ENCODE measurements around the gene ZDHHC5. TPM values are rescaled to one million over a fixed set of nuclear protein-coding genes. Genes with fewer than 3 reads are reported as not detected.

ZDHHC5 gene
- total and polyA plus RNA-seq, 2 donors (not counting 1 experiment from before 2014, with no cell fraction given), result 31.5 to 53.8 TPM

- Mint-ChIP-seq H3K4me1 (peaks cover 34% of the 10 kb centered on the region), H3K27ac (no peak overlapping the region), H3K9me3 (ENCODE audit: insufficient read depth) (no peaks in the 10 kb centered on the region), H3K4me3 (no peak overlapping the region), H3K27me3 (peaks cover 39% of the 10 kb centered on the region)
- Histone ChIP-seq H3K27me3 (replicated peaks in 1 of 4; ENCODE audit: control extremely low read depth in 1 of 4, control insufficient read depth in 3 of 4, insufficient read depth in 4 of 4, low read length in 3 of 4) (peaks cover 0 to 36% (median 27%) of the 10 kb centered on the region in 4 experiments), H4K20me1 (ENCODE audit: control insufficient read depth, insufficient read depth, low read length, poor library complexity, severe bottlenecking) (no peaks in the 10 kb centered on the region), H3K36me3 (replicated peaks in 1 of 2; ENCODE audit: control extremely low read depth in 1 of 2, control insufficient read depth in 1 of 2, extremely low read depth in 1 of 2, insufficient read depth in 2 of 2, low read length in 1 of 2) (no peaks in the 10 kb centered on the region), H3K4me1 (ENCODE audit: control insufficient read depth in 2 of 2, insufficient read depth in 2 of 2, low read length in 2 of 2) (peaks cover 28% of the 10 kb centered on the region in 2 donors), H3K79me2 (ENCODE audit: control insufficient read depth, insufficient read depth, low read length) (peaks cover under 1% of the 10 kb centered on the region), H3K4me3 (ENCODE audit: control extremely low read depth in 1 of 5, extremely low read depth in 1 of 5, insufficient read depth in 1 of 5, low read depth in 2 of 5, low read length in 4 of 5) (peak overlapping the region in 3 of 5 experiments; percentile 11 to 35 (median 33)), H3K9ac (ENCODE audit: low read length) (no peak overlapping the region), H3K4me2 (replicated peaks; ENCODE audit: low read depth, low read length, poor library complexity, severe bottlenecking) (peak overlapping the region; percentile 51), H3K27ac (ENCODE audit: low read length in 2 of 2) (no peak overlapping the region), H3K9me3 (ENCODE audit: control extremely low read depth in 1 of 3, control insufficient read depth in 2 of 3, insufficient read depth in 1 of 3, low read length in 2 of 3) (peaks cover 0 to 3% (median 0%) of the 10 kb centered on the region in 3 donors), H2AFZ (ENCODE audit: insufficient read depth, low read depth, low read length, poor library complexity, severe bottlenecking) (peak overlapping the region; percentile 72)
- CTCF ChIA-PET, result interaction anchor here (1.2 to 1.7 kb wide), 2 partner anchors 11 to 159 kb away, joined by 3 to 9 read pairs; no protein-coding TSS in a partner anchor
- intact Hi-C loops (cut with micrococcal nuclease), result no loop called here
- ATAC-seq (ENCODE audit: low read depth) (no peak), DNase-seq (no peak)
- WGBS (ENCODE audit: insufficient coverage), result no CpG with 5 or more reads among the region's 3 CpGs
- no peak for TF ChIP-seq EZH2 (IDR thresholded peaks at IDR 0.05; ENCODE audit: borderline replicate concordance, insufficient read depth, low read depth, low read length, poor library complexity, severe bottlenecking)
- TF ChIP-seq, protein P1, sequence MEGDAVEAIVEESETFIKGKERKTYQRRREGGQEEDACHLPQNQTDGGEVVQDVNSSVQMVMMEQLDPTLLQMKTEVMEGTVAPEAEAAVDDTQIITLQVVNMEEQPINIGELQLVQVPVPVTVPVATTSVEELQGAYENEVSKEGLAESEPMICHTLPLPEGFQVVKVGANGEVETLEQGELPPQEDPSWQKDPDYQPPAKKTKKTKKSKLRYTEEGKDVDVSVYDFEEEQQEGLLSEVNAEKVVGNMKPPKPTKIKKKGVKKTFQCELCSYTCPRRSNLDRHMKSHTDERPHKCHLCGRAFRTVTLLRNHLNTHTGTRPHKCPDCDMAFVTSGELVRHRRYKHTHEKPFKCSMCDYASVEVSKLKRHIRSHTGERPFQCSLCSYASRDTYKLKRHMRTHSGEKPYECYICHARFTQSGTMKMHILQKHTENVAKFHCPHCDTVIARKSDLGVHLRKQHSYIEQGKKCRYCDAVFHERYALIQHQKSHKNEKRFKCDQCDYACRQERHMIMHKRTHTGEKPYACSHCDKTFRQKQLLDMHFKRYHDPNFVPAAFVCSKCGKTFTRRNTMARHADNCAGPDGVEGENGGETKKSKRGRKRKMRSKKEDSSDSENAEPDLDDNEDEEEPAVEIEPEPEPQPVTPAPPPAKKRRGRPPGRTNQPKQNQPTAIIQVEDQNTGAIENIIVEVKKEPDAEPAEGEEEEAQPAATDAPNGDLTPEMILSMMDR (IDR thresholded peaks at IDR 0.05), result no peak
- POLR2A ChIA-PET, result no interaction called here
Observed at GRCh38 chr11:57652662-57653061, 15.3 kb upstream of the ZDHHC5 start.

GRCh38 chr11:57653163-57653562, 14.8 kb upstream of the ZDHHC5 start:
- DNase-seq, result no peak
- Histone ChIP-seq H4K20me1 (ENCODE audit: control insufficient read depth, insufficient read depth, low read length, poor library complexity, severe bottlenecking) (no peaks in the 10 kb centered on the region), H2AFZ (ENCODE audit: insufficient read depth, low read depth, low read length, poor library complexity, severe bottlenecking) (peak overlapping the region; percentile 72), H3K4me2 (replicated peaks; ENCODE audit: low read depth, low read length, poor library complexity, severe bottlenecking) (peak overlapping the region; percentile 51), H3K9ac (ENCODE audit: low read length) (no peak overlapping the region), H3K27ac (ENCODE audit: low read length in 2 of 2) (no peak overlapping the region), H3K9me3 (ENCODE audit: control extremely low read depth in 1 of 3, control insufficient read depth in 2 of 3, insufficient read depth in 1 of 3, low read length in 2 of 3) (peaks cover 0 to 3% (median 0%) of the 10 kb centered on the region in 3 donors), H3K79me2 (ENCODE audit: control insufficient read depth, insufficient read depth, low read length) (peaks cover 6% of the 10 kb centered on the region), H3K36me3 (replicated peaks in 1 of 2; ENCODE audit: control extremely low read depth in 1 of 2, control insufficient read depth in 1 of 2, extremely low read depth in 1 of 2, insufficient read depth in 2 of 2, low read length in 1 of 2) (no peaks in the 10 kb centered on the region), H3K4me1 (ENCODE audit: control insufficient read depth in 2 of 2, insufficient read depth in 2 of 2, low read length in 2 of 2) (peaks cover 25 to 28% of the 10 kb centered on the region in 2 donors), H3K27me3 (replicated peaks in 1 of 4; ENCODE audit: control extremely low read depth in 1 of 4, control insufficient read depth in 3 of 4, insufficient read depth in 4 of 4, low read length in 3 of 4) (peaks cover 0 to 31% (median 23%) of the 10 kb centered on the region in 4 experiments), H3K4me3 (ENCODE audit: control extremely low read depth in 1 of 5, extremely low read depth in 1 of 5, insufficient read depth in 1 of 5, low read depth in 2 of 5, low read length in 4 of 5) (no peak overlapping the region)
- Mint-ChIP-seq H3K4me1 (peaks cover 33% of the 10 kb centered on the region), H3K4me3 (no peak overlapping the region), H3K27ac (no peak overlapping the region), H3K27me3 (peaks cover 34% of the 10 kb centered on the region), H3K9me3 (ENCODE audit: insufficient read depth) (no peaks in the 10 kb centered on the region)
- 62% methylated on average over 1 of the region's 3 CpGs for WGBS (ENCODE audit: insufficient coverage)
- no peak for ATAC-seq (ENCODE audit: low read depth)
- POLR2A ChIA-PET, result no interaction called here
- TF ChIP-seq EZH2 (IDR thresholded peaks at IDR 0.05; ENCODE audit: borderline replicate concordance, insufficient read depth, low read depth, low read length, poor library complexity, severe bottlenecking), result no peak
- TF ChIP-seq, protein P1 (IDR thresholded peaks at IDR 0.05), result no peak
- CTCF ChIA-PET, result interaction anchor here (0.6 to 1.7 kb wide), 4 partner anchors 9 to 195 kb away, joined by 3 to 8 read pairs (median 4); no protein-coding TSS in a partner anchor
- intact Hi-C loops (cut with micrococcal nuclease), result no loop called here
